ENCODE measurements around the gene PPM1H. TPM values are rescaled to one million over a fixed set of nuclear protein-coding genes. Genes with fewer than 3 reads are reported as not detected.
A peak's percentile ranks its signal among the peaks of the same experiment; 100 is the strongest.

The PPM1H gene
- total RNA-seq, 1 donor, result 13.4 TPM

DNA sequence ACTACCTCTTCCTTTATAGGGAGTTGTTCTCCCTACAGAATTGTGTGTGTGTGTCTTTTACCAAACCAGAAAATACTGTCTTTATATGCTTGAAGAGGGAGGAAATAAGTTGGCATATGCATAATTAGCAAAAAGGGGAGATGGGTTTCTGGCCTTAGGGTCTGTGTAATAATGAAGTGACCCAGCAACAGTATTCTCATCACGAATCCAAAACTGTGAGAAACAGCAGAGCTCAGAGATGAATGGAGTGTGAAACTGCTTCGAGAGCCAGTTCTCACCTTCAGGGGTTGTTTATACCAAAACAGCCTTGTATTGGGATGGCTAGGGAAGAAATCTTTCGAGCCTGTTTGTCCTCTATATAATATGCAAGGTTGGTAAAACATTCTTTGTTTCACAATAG, 240.8 kb downstream of the PPM1H start:
- DNase-seq (ENCODE audit: insufficient read length, low spot score, missing footprints), result no peak
- H2AFZ ChIP-seq (ENCODE audit: low read length), result no peak overlapping the region
- no peaks in the 10 kb centered on the region for H3K9me3 ChIP-seq (ENCODE audit: low read depth, low read length)
- no peak overlapping the region for H3K27ac ChIP-seq (ENCODE audit: low read depth, low read length)
- H3K27me3 ChIP-seq (ENCODE audit: insufficient read depth, low read length), result no peaks in the 10 kb centered on the region
- no peaks in the 10 kb centered on the region for H4K20me1 ChIP-seq (ENCODE audit: insufficient read depth, low read length)
- no peak overlapping the region for H3K4me2 ChIP-seq (ENCODE audit: insufficient read depth, low read length)
- peaks cover 46% of the 10 kb centered on the region for H3K4me1 ChIP-seq (ENCODE audit: insufficient read depth, low read length)
- TF ChIP-seq, protein P1, sequence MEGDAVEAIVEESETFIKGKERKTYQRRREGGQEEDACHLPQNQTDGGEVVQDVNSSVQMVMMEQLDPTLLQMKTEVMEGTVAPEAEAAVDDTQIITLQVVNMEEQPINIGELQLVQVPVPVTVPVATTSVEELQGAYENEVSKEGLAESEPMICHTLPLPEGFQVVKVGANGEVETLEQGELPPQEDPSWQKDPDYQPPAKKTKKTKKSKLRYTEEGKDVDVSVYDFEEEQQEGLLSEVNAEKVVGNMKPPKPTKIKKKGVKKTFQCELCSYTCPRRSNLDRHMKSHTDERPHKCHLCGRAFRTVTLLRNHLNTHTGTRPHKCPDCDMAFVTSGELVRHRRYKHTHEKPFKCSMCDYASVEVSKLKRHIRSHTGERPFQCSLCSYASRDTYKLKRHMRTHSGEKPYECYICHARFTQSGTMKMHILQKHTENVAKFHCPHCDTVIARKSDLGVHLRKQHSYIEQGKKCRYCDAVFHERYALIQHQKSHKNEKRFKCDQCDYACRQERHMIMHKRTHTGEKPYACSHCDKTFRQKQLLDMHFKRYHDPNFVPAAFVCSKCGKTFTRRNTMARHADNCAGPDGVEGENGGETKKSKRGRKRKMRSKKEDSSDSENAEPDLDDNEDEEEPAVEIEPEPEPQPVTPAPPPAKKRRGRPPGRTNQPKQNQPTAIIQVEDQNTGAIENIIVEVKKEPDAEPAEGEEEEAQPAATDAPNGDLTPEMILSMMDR (IDR thresholded peaks at IDR 0.05; ENCODE audit: extremely low read depth, low read depth, low read length), result no peak
- no peak overlapping the region for H3K4me3 ChIP-seq (ENCODE audit: insufficient read depth, low read length)
- H3K36me3 ChIP-seq (ENCODE audit: insufficient read depth, low read length), result no peaks in the 10 kb centered on the region
- no peaks in the 10 kb centered on the region for H3K79me2 ChIP-seq (ENCODE audit: insufficient read depth, low read length)

DNA sequence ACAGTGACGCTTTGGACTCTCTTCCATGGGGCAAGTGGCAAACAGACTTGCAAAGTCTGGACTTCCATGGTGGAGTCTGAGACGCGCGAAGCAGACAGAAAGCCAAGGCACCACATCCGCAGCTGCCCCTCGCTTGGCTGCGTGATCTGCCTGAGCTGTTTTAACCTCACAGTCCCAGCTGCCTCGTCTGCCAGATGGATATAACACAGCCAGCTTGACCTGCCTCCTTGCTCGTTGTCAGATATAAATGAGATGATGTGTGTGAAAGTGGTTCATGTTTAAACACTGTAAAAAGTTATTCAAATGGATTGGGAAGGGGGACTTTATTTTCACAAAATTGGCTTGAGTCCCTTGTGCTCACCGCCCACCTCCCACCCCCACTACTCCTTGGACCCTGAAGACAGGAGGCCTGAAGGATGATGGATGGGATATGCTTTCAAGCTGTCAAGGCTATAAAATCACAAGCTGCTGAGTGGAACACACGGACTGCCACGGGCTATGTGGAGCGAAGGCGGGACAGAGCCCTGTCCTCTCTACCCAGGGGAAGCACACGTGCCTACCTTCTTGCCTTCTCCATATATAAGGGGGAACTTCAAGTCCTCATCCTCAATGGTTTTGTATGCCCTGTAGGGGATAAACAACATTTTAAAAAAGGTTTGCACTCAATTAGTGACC, 241.4 kb downstream of the PPM1H start:
- TF ChIP-seq, protein P1 (IDR thresholded peaks at IDR 0.05; ENCODE audit: extremely low read depth, low read depth, low read length), result no peak
- Histone ChIP-seq H3K27me3 (ENCODE audit: insufficient read depth, low read length) (no peaks in the 10 kb centered on the region), H3K4me2 (ENCODE audit: insufficient read depth, low read length) (peak overlapping the region; percentile 27), H3K4me1 (ENCODE audit: insufficient read depth, low read length) (peaks cover 43% of the 10 kb centered on the region), H3K9me3 (ENCODE audit: low read depth, low read length) (no peaks in the 10 kb centered on the region), H3K79me2 (ENCODE audit: insufficient read depth, low read length) (no peaks in the 10 kb centered on the region), H3K27ac (ENCODE audit: low read depth, low read length) (peak overlapping the region; percentile 73), H3K4me3 (ENCODE audit: insufficient read depth, low read length) (no peak overlapping the region), H4K20me1 (ENCODE audit: insufficient read depth, low read length) (no peaks in the 10 kb centered on the region), H2AFZ (ENCODE audit: low read length) (no peak overlapping the region), H3K36me3 (ENCODE audit: insufficient read depth, low read length) (no peaks in the 10 kb centered on the region)
- DNase-seq (ENCODE audit: insufficient read length, low spot score, missing footprints), result no peak

DNA sequence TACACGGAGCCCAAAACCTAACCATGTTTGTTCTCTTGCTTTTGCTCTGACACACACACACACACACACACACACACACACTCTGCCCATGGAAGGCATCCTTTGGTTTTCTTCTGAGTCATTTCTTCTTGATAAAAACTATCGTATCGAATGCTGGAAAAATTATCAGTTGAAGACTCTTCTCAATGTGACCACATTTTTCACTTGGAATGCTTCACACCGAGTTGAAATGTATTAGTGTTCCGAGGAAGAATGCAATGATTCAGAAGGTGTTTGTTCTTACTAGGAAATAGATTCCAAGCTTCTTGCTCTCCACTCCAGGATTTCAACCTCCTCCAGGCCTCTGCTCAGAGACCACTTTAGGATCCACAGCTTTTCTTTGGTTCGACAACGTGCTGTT, 242.1 kb downstream of the PPM1H start:
- Histone ChIP-seq H3K9me3 (ENCODE audit: low read depth, low read length) (no peaks in the 10 kb centered on the region), H3K27ac (ENCODE audit: low read depth, low read length) (peak overlapping the region; percentile 73), H3K36me3 (ENCODE audit: insufficient read depth, low read length) (peaks cover 5% of the 10 kb centered on the region), H4K20me1 (ENCODE audit: insufficient read depth, low read length) (no peaks in the 10 kb centered on the region), H3K4me3 (ENCODE audit: insufficient read depth, low read length) (no peak overlapping the region), H2AFZ (ENCODE audit: low read length) (no peak overlapping the region), H3K79me2 (ENCODE audit: insufficient read depth, low read length) (no peaks in the 10 kb centered on the region), H3K4me2 (ENCODE audit: insufficient read depth, low read length) (peak overlapping the region; percentile 27), H3K4me1 (ENCODE audit: insufficient read depth, low read length) (peaks cover 36% of the 10 kb centered on the region), H3K27me3 (ENCODE audit: insufficient read depth, low read length) (no peaks in the 10 kb centered on the region)
- DNase-seq (ENCODE audit: insufficient read length, low spot score, missing footprints), result no peak
- TF ChIP-seq, protein P1 (IDR thresholded peaks at IDR 0.05; ENCODE audit: extremely low read depth, low read depth, low read length), result no peak

DNA sequence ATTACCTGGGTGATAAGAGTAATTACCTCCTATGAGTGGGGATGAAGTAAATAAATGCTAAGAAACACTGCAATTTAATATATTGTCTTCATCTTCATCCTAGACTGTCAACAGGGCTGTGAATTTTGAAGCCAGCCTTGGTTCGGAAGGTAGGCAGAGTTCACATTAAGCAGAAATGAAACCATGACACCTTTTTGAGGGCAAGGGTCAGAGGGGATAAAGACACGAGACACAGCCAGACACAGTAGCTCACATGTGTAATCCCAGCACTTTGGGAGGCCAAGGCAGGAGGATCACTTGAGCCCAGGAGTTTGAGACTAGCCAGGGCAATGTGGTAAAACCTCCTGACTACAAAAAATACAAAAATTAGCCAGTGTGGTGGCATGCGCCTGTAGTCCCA, 243.6 kb downstream of the PPM1H start:
- H3K79me2 ChIP-seq (ENCODE audit: insufficient read depth, low read length), result no peaks in the 10 kb centered on the region
- no peak overlapping the region for H3K27ac ChIP-seq (ENCODE audit: low read depth, low read length)
- H3K27me3 ChIP-seq (ENCODE audit: insufficient read depth, low read length), result no peaks in the 10 kb centered on the region
- no peaks in the 10 kb centered on the region for H4K20me1 ChIP-seq (ENCODE audit: insufficient read depth, low read length)
- H2AFZ ChIP-seq (ENCODE audit: low read length), result no peak overlapping the region
- peaks cover 5% of the 10 kb centered on the region for H3K36me3 ChIP-seq (ENCODE audit: insufficient read depth, low read length)
- H3K4me2 ChIP-seq (ENCODE audit: insufficient read depth, low read length), result no peak overlapping the region
- peaks cover 46% of the 10 kb centered on the region for H3K4me1 ChIP-seq (ENCODE audit: insufficient read depth, low read length)
- H3K4me3 ChIP-seq (ENCODE audit: insufficient read depth, low read length), result no peak overlapping the region
- DNase-seq (ENCODE audit: insufficient read length, low spot score, missing footprints), result no peak
- TF ChIP-seq, protein P1 (IDR thresholded peaks at IDR 0.05; ENCODE audit: extremely low read depth, low read depth, low read length), result no peak
- no peaks in the 10 kb centered on the region for H3K9me3 ChIP-seq (ENCODE audit: low read depth, low read length)

All from osteoblast (primary cell).